HG03066 (cell line): ENCODE measurements around the gene CALML4.
"Not testable (repeated sequence)": the region's sequence is repeated elsewhere in the genome, so short reads cannot be mapped to it uniquely, and the experiment has no call there.

Source experiments
- ATAC-seq: cut with Tn5 transposase; IDR thresholded peaks from one replicate; pipeline ENCODE4 v1.9.1; 2021; ENCODE audit warnings: low read depth; ENCODE audit not compliant: unreplicated experiment

The CALML4 gene

DNA sequence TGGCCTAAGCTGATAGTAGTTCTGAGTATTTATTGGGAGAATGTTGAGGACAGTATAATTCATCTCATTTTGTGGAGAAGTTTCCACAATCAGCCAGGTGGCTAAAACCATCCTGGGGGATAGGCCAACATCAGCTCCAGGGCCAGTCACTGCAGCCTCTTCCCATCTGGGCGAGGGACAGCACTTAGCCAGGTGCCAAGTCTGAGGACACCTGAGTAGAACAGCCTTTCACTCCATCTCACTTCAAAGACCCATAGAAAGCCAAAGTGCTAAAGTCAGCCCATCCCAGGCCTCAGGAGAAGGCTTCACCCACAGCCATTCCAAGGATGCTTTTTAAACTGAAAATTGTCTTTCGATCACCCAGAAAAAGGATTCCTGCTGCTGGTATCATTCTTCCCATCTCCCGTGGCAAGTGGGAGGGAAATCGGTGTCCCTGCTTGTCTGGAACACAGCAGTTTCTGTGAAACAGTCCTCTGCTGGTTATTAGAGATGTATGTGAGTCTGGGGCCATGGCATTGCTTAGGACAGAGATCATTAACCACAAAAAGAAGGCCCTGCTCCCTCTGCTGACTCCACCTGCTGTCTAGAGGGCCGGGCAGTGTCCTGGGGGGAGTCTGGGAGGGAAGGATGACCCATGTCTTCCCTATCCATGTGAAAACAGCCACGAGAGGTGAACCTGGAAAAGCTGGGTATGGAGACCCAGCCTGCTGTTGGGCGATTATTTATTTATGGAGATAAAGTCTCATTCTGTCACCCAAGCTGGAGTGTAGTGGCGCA, 9.6 kb downstream of the CALML4 start:
- ATAC-seq = no peak

DNA sequence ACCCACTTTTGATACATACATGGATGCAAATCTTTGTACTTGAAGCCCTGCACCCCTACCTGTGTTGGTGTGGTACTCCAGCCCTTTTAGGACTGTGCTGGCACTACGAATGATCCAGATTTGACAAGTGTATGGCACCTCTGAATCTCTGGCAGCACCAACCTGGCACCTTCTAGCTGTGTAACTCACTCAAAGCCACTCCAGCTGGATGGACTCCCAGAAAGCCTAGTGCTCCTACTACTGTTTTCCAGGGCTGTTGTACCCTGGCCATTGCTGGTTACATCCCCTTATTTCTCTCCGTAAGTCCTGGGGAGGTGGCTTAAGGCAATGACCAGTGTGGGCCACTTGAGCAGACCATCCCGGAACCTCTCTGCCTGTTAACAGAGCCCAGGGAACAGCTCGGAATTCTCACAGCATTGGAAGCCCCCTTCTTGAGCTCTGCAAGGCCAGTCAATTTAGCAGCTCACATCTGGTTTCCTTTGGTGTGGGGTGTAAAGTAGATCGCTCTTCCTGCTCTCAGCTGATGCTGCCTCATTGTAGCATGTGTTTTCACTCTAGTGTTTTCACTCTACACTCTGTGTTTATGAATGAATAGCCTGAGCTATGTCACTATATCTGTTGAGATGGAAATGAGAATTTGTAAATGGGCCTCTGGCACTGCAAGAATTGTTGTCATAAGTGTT, 12.2 kb downstream of the CALML4 start:
- no peak for ATAC-seq

DNA sequence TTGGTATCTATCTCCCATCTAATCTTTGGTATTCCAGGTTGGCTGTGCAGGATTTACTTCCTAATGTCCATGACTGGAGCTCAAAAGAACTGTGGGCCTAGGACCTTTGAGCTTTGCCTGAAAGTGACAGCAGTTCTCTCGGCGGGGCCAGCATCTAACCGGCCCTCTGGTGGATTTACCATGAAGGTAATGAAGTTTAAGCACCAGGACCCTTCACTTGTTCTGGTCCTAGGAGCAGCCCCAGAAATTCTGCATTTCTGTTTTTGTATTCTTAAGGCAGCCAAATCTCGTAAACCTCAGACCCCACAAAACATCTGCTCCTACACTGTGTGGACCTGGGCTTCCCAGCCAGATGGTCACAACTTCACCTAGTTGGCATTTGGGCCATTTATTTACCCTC, 13.0 kb downstream of the CALML4 start:
- ATAC-seq = no peak

DNA sequence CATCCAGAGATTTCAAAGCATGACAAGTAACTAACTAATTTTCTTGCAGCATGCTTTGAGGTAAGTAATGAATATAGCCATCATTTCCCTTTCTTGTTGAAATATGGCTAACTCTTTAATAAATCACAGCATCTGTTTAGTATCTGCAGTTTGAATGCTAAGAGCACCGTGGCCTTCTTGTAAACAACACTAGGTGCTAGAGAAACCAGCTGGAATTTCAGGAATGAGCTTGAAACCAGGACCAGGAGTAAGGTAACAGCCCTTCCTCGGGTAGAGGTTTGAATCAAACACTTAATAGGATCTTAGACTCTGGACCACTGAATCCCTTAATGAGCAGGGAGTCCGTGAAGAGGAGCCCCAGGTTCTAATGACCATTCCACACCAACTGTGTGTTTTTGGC, 13.6 kb downstream of the CALML4 start:
- no peak for ATAC-seq

DNA sequence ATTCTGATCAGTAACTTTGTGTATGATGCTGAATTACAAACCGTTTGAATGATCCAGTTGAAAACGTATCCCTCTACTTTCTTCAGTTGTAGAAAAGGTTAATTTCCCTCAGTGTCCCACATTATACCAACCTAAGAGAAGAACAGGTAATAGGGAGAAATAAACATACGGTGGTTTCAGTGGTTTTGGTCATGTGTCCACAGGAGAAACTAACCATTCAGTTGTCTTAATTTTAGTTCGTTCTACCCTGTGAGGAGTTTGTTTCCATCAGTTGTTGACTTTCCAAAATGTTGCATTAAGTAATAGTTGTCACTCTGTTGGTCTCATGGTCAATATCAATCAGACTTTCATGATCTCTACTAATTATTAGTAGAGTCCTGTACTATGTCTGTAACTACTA, 15.1 kb downstream of the CALML4 start:
- no peak for ATAC-seq

DNA sequence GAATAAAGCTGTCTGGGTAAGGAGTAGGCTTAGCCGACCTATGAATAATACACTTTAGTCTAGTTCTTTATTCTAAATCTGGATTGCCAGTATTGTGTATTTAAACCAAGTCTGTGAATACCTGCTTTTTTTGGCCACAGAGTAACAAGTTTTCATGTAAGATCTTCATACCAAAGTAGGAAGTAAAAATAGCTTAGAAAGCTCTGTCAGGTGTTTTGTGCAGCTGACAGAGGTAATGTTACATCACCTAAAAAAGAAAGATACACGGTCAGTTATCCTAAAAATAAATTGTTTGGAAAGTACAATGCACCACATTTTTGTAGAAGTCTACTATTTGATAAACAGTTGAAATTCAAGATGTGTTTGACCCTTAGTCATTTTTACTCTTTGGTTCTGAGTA, 16.5 kb downstream of the CALML4 start:
- no peak for ATAC-seq

DNA sequence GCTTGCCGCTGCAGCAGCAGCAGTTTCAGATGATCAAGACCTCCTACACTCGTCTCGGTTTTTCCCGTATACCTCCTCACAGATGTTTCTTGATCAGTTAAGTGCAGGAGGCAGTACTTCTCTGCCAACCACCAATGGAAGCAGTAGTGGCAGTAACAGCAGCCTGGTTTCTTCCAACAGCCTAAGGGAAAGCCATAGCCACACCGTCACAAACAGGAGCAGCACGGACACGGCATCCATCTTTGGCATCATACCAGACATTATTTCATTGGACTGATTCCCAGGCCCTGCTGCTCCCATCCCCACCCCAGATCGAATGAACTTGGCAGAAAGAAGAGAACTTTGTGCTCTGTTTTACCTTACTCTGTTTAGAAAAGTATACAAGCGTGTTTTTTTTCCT, 17.6 kb downstream of the CALML4 start:
- no peak for ATAC-seq

DNA sequence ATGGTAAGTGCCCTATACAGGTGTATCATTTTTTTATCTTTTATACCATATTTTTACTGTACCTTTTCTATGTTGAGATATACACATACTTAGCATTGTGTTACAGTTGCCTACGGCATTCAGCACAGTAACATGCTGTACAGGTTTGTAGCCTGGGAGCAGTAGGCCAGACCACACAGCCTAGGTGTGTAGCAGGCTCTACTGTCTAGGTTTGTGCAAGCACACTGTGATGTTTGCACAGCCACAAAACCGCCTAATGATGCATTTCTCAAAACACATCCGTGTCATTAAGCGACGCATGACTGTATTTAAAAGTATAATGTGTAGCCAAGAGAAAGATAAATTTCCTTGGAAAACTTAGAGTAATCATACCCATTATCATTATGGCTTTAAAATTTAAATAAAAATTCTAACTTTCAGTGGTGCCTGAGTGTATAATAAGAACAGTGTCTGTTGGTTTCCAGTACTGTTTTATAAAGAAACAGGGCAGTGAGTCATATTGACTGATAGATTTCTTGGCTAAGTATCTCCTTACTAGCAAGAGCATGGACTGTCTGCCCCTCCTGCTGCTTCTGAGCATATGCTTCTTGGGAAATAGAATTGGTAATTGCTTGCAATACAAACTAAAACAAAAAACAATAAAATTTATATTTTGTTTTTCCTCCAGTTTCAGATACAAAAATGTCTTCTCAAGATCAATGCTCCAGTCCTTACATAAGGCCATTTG, 18.3 kb downstream of the CALML4 start:
- ATAC-seq = no peak

DNA sequence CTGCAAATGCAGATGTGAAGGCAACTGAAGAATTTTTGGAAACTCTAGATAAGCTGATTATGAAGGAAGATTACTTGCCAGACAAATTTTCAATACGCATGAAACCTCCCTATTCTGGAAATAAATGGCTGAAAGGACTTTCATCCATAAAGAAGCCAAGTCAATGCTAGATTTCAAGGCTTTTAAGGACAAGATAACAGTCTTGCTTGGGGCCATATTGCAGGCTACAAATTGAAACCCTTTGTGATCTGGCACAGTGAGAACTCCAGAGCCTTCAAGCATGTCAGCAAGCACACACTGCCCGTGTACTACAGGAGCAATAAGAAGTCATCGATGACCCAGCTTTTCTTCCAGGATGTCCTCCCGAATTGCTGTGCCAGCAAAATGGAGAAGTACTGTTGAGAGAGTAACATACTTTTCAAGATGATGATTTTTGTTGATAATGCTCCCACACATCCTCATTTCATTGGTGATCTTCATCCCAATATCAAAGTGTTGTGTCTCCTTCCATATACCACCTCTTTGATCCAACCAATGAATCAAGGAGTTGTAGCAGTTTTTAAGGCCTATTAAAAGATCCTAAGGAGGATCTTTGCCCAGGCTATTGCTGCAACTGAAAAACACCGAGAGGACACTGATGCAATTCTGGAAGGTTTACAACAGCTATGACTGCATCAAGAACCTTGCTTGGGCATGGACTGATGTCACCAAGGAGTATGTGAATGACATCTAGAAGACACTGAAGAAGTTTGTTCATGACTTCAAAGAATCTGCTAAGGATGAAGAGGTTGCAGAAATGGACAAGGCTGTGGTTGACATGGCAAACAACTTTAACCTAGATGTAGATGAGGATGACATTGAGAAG, 20.3 kb downstream of the CALML4 start:
- no peak for ATAC-seq

DNA sequence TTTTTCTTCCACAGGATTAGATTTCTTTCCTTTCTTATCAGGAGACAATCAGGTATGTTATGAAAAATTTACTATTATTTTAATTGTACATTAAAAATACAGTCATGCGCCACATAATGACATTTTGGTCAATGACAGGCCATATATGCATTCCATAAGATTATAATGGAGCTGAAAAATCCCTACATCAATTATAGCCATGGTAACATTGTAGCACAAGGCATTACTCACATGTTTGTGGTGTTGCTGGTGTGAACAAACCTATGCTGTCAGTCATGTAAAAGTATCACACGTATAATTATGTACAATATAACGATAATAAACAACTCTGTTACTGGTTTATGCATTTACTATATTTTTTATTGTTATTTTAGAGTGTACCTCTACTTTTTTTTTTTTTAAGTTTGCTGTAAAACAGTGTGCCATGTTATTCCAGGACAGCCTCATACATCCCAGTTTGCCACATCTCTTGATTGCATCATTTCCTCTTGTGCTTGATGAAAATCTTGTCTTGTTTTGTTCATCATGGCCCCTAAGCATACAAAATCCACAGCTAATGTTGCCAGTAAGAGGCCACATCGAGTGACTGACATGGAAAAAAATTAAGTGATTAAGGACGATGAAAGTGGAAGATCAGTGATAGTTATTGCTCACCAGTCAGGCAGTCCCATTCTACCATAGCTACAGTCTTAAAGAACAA, 21.4 kb downstream of the CALML4 start:
- no peak for ATAC-seq

DNA sequence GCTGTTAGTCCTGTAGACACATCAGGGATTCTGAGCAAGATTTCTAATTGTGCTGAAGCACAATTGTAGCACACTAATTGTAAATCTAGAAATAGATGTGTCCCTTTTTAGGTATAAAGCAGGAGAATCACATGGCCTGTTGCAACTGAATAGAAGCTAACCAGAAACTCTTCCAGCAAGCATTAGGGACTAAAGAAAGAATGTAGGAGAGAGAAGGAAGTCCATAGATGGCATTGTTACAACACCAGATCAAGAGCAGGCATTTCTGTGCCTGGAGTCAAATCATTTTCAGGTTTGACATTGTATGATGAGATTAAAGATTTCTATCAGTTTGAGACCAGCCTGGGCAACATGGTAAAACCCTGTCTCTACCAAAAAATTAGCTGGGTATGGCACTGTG, 27.4 kb downstream of the CALML4 start:
- no peak for ATAC-seq

DNA sequence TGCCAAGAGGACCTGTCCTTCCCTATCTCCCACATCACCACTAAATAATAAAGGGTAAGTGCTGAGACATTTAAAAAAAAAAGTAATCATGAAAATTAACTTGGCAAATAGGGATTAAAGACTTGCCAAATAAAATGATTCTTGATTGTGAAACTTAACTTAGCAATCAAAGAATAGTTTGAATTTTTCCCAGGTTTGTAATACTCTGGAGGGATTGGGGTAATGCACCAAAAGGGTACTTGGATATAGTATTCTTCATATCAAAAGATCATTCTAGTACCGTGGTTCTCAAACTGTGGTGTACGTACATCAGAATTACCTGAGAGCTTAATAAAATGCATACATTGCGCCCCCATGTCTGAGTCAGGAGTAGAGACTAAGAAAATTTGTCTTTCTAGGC, 28.5 kb downstream of the CALML4 start:
- no peak for ATAC-seq

DNA sequence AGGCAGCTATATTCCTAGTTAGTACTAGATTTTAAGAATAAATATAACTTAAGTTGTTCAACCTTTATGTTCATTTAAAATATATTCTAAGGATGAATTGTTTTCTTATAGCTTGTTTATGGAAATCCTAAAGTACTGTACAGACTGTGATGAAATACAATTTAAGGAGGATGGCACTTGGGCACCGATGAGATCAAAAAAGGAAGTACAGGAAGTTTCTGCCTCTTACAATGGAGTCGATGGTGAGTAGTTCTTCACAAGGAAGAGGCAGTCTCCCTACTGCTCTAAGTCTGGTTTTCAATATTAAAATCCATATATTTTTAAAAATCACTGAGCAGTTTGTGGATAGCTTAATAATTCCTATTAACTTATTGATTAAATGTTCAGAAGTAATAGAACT, 29.6 kb downstream of the CALML4 start:
- ATAC-seq = no peak

DNA sequence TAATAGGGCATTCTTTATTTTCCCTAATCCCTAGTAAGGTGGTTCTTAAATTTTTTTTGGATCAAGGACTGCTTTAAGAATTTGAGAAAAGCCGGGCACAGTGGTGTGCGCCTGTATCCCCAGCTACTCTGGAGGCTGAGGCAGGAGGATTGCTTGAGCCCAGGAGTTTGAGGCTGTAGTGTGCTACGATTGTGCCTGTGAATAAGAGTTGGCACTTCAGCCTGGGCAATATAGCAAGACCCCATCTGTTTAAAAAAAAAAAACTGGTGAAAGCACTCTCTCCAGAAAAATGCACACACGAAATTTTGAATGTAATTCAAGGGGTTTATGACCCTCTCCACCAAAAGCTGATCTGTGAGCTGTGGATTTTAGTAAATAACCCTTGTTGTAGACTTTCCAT, 32.0 kb downstream of the CALML4 start:
- ATAC-seq = no peak

DNA sequence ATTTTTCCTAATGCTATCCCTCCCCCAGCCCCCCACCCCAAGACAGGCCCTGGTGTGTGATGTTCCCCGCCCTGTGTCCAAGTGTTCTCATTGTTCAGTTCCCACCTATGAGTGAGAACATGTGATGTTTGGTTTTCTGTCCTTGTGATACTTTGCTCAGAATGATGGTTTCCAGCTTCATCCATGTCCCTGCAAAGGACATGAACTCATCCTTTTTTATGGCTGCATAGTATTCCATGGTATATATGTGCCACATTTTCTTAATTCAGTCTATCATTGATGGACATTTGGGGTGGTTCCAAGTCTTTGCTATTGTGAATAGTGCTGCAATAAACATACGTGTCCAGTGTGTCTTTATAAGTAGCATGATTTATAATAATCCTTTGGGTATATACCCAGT, 33.1 kb downstream of the CALML4 start:
- ATAC-seq = not testable (repeated sequence)

DNA sequence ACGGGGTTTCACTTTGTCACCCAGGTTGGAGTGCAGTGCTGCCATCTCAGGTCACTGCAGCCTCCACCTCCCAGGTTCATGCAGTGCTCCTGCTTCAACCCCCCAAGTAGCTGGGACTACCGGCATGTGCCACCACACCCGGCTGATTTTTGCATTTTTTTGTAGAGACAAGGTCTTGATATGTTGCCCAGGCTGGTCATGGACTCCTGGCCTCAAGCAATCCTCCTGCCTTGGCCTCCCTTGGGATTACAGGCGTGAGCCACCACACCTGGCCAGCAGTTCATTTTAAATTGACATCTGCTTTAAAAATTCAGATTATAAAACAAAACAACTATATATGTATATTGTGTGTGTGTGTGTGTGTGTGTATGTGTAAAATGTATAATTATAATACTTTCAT, 38.3 kb downstream of the CALML4 start:
- ATAC-seq = no peak

DNA sequence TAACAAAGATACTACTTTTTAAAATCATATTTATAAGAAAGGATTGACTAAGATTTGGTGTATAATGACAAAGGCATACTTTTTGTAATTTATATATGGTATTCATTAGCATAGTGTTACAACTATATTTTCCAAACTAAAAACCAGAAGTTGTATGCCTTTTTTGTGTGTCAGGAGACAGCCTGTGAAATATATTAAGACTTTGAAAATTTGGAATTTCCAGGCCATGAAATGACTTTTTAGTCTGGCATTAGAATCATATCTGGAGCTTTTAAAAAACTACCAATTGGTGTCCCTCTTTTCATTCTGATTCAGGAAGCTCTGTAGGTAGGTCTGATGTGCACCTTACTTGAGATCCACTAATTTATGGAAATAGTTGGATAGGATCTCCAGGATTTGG, 41.9 kb downstream of the CALML4 start:
- no peak for ATAC-seq

DNA sequence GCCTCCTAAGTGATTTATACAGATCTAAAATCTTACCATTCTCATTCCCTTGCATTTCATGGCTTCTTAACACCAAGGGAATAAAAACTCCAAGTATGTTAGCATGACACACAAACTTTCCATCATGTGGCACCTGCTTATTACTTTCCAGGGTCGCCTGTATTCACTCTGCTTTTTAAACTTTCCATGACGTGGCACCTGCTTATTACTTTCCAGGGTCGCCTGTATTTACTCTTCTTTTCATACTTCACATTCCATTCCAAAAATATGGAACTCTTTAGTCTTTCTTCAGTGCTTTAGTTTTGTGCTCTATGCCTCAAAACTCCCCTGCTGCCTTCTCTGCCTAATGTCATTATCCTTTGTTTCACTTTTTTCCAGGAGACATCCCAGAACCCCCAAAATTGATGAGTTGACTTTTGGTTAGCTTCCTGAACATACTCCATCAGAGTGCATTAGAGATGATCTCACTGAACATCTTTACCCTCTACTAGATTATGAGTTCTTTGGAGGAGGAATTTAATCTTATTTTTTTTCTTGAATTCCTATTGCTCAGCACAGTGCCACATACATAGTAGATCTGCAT, 47.0 kb downstream of the CALML4 start:
- ATAC-seq = no peak

DNA sequence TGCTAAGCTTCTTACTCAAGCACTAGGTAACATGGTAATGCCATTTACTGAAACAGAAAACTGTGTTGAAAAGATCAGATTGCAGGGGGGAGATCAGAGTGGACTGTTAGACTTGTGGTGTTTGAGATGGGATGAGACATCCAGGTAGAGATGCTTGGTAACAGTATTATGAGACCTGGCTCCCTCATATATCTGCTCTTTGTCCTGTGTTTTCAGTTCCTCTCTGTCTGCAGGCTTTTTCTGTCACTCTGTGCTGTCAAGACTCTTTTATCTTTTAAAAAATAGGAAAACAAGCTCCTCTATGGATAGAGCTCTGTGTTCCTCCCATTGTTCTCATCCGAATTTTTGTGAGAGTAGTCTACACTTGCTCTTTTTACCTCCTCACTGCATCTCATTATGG, 48.1 kb downstream of the CALML4 start:
- no peak for ATAC-seq
